Measurements from ENCODE around the gene TEAD2. TPM values are rescaled to one million over a fixed set of nuclear protein-coding genes. Genes with fewer than 3 reads are reported as not detected.

TEAD2 gene
- polyA plus RNA-seq, 1 donor from 2014 or later = 1.0 TPM

GRCh38 chr19:49324801-49325576 is 37.2 kb downstream of the TEAD2 start, which contains the start of gene SLC6A16:
SLC6A16 (minus strand) TSS chr19:49325191; CDS start chr19:49311347, 13,844 bp downstream.
- Histone ChIP-seq H3K4me2 (ENCODE audit: low read length) (no peak within 1 kb of the TSS), H2AFZ (ENCODE audit: low read depth, low read length) (no peak within 1 kb of the TSS), H3K27me3 (ENCODE audit: insufficient read depth, low read depth, low read length) (no peaks in the 10 kb centered on the region), H3K36me3 (ENCODE audit: insufficient read depth, low read length) (no peaks in the 10 kb centered on the region), H4K20me1 (ENCODE audit: insufficient read depth) (no peaks in the 10 kb centered on the region), H3K27ac (ENCODE audit: low read length) (no peak within 1 kb of the TSS), H3K79me2 (replicated peaks; ENCODE audit: insufficient read depth, low read length) (no peaks in the 10 kb centered on the region), H3K9ac (ENCODE audit: low read length) (no peak within 1 kb of the TSS), H3K4me3 (ENCODE audit: low read length) (no peak within 1 kb of the TSS), H3K9me2 (ENCODE audit: insufficient read depth, low read length) (no peaks in the 10 kb centered on the region), H3K9me3 (ENCODE audit: low read length) (no peaks in the 10 kb centered on the region), H3F3A (ENCODE audit: insufficient read depth, low read length, poor library complexity, severe bottlenecking) (no peaks in the 10 kb centered on the region)
- TF ChIP-seq, protein P1, sequence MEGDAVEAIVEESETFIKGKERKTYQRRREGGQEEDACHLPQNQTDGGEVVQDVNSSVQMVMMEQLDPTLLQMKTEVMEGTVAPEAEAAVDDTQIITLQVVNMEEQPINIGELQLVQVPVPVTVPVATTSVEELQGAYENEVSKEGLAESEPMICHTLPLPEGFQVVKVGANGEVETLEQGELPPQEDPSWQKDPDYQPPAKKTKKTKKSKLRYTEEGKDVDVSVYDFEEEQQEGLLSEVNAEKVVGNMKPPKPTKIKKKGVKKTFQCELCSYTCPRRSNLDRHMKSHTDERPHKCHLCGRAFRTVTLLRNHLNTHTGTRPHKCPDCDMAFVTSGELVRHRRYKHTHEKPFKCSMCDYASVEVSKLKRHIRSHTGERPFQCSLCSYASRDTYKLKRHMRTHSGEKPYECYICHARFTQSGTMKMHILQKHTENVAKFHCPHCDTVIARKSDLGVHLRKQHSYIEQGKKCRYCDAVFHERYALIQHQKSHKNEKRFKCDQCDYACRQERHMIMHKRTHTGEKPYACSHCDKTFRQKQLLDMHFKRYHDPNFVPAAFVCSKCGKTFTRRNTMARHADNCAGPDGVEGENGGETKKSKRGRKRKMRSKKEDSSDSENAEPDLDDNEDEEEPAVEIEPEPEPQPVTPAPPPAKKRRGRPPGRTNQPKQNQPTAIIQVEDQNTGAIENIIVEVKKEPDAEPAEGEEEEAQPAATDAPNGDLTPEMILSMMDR (IDR thresholded peaks at IDR 0.05; ENCODE audit: poor library complexity, severe bottlenecking) = no peak
- no peak for TF ChIP-seq POLR2AphosphoS5 (IDR thresholded peaks at IDR 0.05)
- no peak for TF ChIP-seq SMC3 (conservative IDR thresholded peaks at IDR 0.05; ENCODE audit: poor library complexity)
- no peak for TF ChIP-seq MXI1 (conservative IDR thresholded peaks at IDR 0.05; ENCODE audit: poor library complexity, severe bottlenecking)
- TF ChIP-seq RAD21 (conservative IDR thresholded peaks at IDR 0.05) = no peak
- no peak for TF ChIP-seq TAF1 (IDR thresholded peaks at IDR 0.05; ENCODE audit: low read depth)
- no peak for TF ChIP-seq EP300 (conservative IDR thresholded peaks at IDR 0.05; ENCODE audit: poor library complexity, severe bottlenecking)
- no peak for TF ChIP-seq REST (IDR thresholded peaks at IDR 0.05; ENCODE audit: borderline replicate concordance)
- no peak for TF ChIP-seq EZH2 (IDR thresholded peaks at IDR 0.05; ENCODE audit: borderline replicate concordance, insufficient read depth, low read length, poor library complexity, severe bottlenecking)

- Histone ChIP-seq H4K20me1 (ENCODE audit: insufficient read depth) (no peaks in the 10 kb centered on the region), H3K9me2 (ENCODE audit: insufficient read depth, low read length) (no peaks in the 10 kb centered on the region), H3K36me3 (ENCODE audit: insufficient read depth, low read length) (no peaks in the 10 kb centered on the region), H3K4me2 (ENCODE audit: low read length) (no peak overlapping the region), H3K9me3 (ENCODE audit: low read length) (no peaks in the 10 kb centered on the region), H3F3A (ENCODE audit: insufficient read depth, low read length, poor library complexity, severe bottlenecking) (no peaks in the 10 kb centered on the region), H3K9ac (ENCODE audit: low read length) (no peak overlapping the region), H3K4me3 (ENCODE audit: low read length) (no peak overlapping the region), H3K27ac (ENCODE audit: low read length) (no peak overlapping the region), H3K79me2 (replicated peaks; ENCODE audit: insufficient read depth, low read length) (no peaks in the 10 kb centered on the region), H2AFZ (ENCODE audit: low read depth, low read length) (no peak overlapping the region), H3K27me3 (ENCODE audit: insufficient read depth, low read depth, low read length) (no peaks in the 10 kb centered on the region)
- TF ChIP-seq REST (IDR thresholded peaks at IDR 0.05; ENCODE audit: borderline replicate concordance) (no peak), EP300 (conservative IDR thresholded peaks at IDR 0.05; ENCODE audit: poor library complexity, severe bottlenecking) (no peak), TAF1 (IDR thresholded peaks at IDR 0.05; ENCODE audit: low read depth) (no peak), SMC3 (conservative IDR thresholded peaks at IDR 0.05; ENCODE audit: poor library complexity) (no peak)
- TF ChIP-seq, protein P1 (IDR thresholded peaks at IDR 0.05; ENCODE audit: poor library complexity, severe bottlenecking) = no peak
Measured at GRCh38 chr19:49318296-49318695, 43.9 kb downstream of the TEAD2 start.

Data from neural cell (in vitro differentiated cells).